Activated CD4-positive, alpha-beta memory T cell treated with anti-CD3 and anti-CD28 coated beads, Interleukin-2, amount 10 ng/mL, durations not matched to agents 7 days and 5 days (primary cell): ENCODE results near the gene NAA40. TPM values are rescaled to one million over a fixed set of nuclear protein-coding genes. Genes with fewer than 3 reads are reported as not detected.

Source experiments
- CTCF ChIA-PET: fragments of 350-600 bp; sonication (Branson Sonifier 250); formaldehyde crosslinking; loops from one replicate; lab custom pipeline; 2021; ENCODE audit warnings: antibody characterized with exemption, inconsistent platforms; lab: Charles Lee
- POLR2A ChIA-PET: fragments of 350-600 bp; sonication (Branson Sonifier 250); formaldehyde crosslinking; loops from one replicate; lab custom pipeline; 2021; ENCODE audit warnings: antibody characterized with exemption; lab: Charles Lee
- DNase-seq: peaks from one replicate; pipeline ENCODE4 v3.0.0-alpha.2; 2020
- H3K27ac Mint-ChIP-seq: one replicate; pipeline ENCODE4 v1.8.0; 2021; ENCODE audit warnings: mild to moderate bottlenecking, mixed read lengths
- H3K27me3 Mint-ChIP-seq: one replicate; pipeline ENCODE4 v1.8.0; 2021; ENCODE audit warnings: mixed read lengths
- H3K36me3 Mint-ChIP-seq: one replicate; pipeline ENCODE4 v1.8.0; 2021; ENCODE audit warnings: low read depth, mixed read lengths
- H3K4me1 Mint-ChIP-seq: one replicate; pipeline ENCODE4 v1.8.0; 2021; ENCODE audit warnings: mixed read lengths
- H3K4me3 Mint-ChIP-seq: one replicate; pipeline ENCODE4 v1.8.0; 2021; ENCODE audit warnings: mild to moderate bottlenecking, mixed read lengths
- H3K9me3 Mint-ChIP-seq: one replicate; pipeline ENCODE4 v1.8.0; 2021; ENCODE audit warnings: mixed read lengths
- total RNA-seq, 2 experiments: library from RNA; stranded (reverse); gene quantifications; one replicate each; pipeline ENCODE4 v1.2.3, GENCODE V29; 2021

The NAA40 gene
- total RNA-seq, 2 experiments from 2014 or later: 28.9 to 31.1 TPM

- ChIA-PET POLR2A (interaction anchor here (0.7 to 0.9 kb wide), 2 partner anchors 27 to 309 kb away, joined by 3 read pairs; no protein-coding TSS in a partner anchor), CTCF (interaction anchor here (0.5 kb wide), 1 partner anchor 35 kb away, joined by 5 read pairs; no protein-coding TSS in a partner anchor)
- Mint-ChIP-seq H3K27ac (no peak overlapping the region), H3K36me3 (peaks cover 28% of the 10 kb centered on the region), H3K27me3 (no peaks in the 10 kb centered on the region), H3K4me3 (no peak overlapping the region), H3K9me3 (no peaks in the 10 kb centered on the region), H3K4me1 (peaks cover 30% of the 10 kb centered on the region)
- DNase-seq: no peak
Measured at GRCh38 chr11:63979426-63979825, 40.6 kb downstream of the NAA40 start.

GRCh38 chr11:63985812-63986155, 47.0 kb downstream of the NAA40 start:
- ChIA-PET CTCF (interaction anchor here (0.9 to 1.0 kb wide), 2 partner anchors 15 to 148 kb away, joined by 3 to 4 read pairs; no protein-coding TSS in a partner anchor), POLR2A (interaction anchor here (0.6 to 1.4 kb wide), 9 partner anchors 11 to 221 kb away, joined by 3 to 27 read pairs (median 5); partner anchors contain the start of genes COX8A, FERMT3, NAA40 and STIP1)
- peak; percentile 85 for DNase-seq
- Mint-ChIP-seq H3K4me1 (peaks cover 34% of the 10 kb centered on the region), H3K9me3 (no peaks in the 10 kb centered on the region), H3K27me3 (no peaks in the 10 kb centered on the region), H3K36me3 (peaks cover 23% of the 10 kb centered on the region), H3K4me3 (peak overlapping the region; percentile 100), H3K27ac (peak overlapping the region; percentile 93)

- H3K4me1 Mint-ChIP-seq: peaks cover 37% of the 10 kb centered on the region
- peak within 1 kb of the TSS; percentile 100 for H3K4me3 Mint-ChIP-seq
- peak; percentile 91 for DNase-seq
- H3K36me3 Mint-ChIP-seq: peaks cover 28% of the 10 kb centered on the region
- H3K27me3 Mint-ChIP-seq: no peaks in the 10 kb centered on the region
- H3K9me3 Mint-ChIP-seq: no peaks in the 10 kb centered on the region
- ChIA-PET CTCF (interaction anchor here (0.9 to 1.8 kb wide), 3 partner anchors 14 to 149 kb away, joined by 3 to 5 read pairs (median 4); no protein-coding TSS in a partner anchor), POLR2A (interaction anchor here (0.6 to 1.4 kb wide), 9 partner anchors 11 to 220 kb away, joined by 3 to 27 read pairs (median 5); partner anchors contain the start of genes COX8A, FERMT3, NAA40 and STIP1)
- H3K27ac Mint-ChIP-seq: peak within 1 kb of the TSS; percentile 93
Measured at GRCh38 chr11:63986156-63986931, 47.5 kb downstream of the NAA40 start, which contains the start of gene OTUB1. Gene OTUB1 (plus strand): TSS chr11:63986438. CDS start chr11:63986457, 19 bp downstream.

- Mint-ChIP-seq H3K27ac (peak overlapping the region; percentile 64), H3K4me3 (peak overlapping the region; percentile 100), H3K27me3 (no peaks in the 10 kb centered on the region), H3K4me1 (peaks cover 42% of the 10 kb centered on the region), H3K9me3 (no peaks in the 10 kb centered on the region), H3K36me3 (peaks cover 35% of the 10 kb centered on the region)
- DNase-seq: no peak
- POLR2A ChIA-PET: interaction anchor here (0.7 kb wide), 1 partner anchor 13 kb away, joined by 3 read pairs; the partner anchor contains the start of gene COX8A
- CTCF ChIA-PET: interaction anchor here (1.8 kb wide), 1 partner anchor 13 kb away, joined by 5 read pairs; no protein-coding TSS in a partner anchor
Measured at GRCh38 chr11:63986932-63987513, 48.2 kb downstream of the NAA40 start.

GRCh38 chr11:63991558-63991957, 52.8 kb downstream of the NAA40 start:
- Mint-ChIP-seq H3K4me3 (no peak overlapping the region), H3K36me3 (peaks cover 48% of the 10 kb centered on the region), H3K4me1 (peaks cover 36% of the 10 kb centered on the region), H3K9me3 (no peaks in the 10 kb centered on the region), H3K27me3 (no peaks in the 10 kb centered on the region), H3K27ac (no peak overlapping the region)
- no peak for DNase-seq
- ChIA-PET CTCF (interaction anchor here (1.3 to 1.5 kb wide), 2 partner anchors 10 to 46 kb away, joined by 3 to 7 read pairs; no protein-coding TSS in a partner anchor), POLR2A (interaction anchor here (1.1 to 1.9 kb wide), 3 partner anchors 8 to 17 kb away, joined by 3 to 7 read pairs (median 6); partner anchors contain the start of gene COX8A)

GRCh38 chr11:63993100-63993499, 54.3 kb downstream of the NAA40 start:
- DNase-seq: no peak
- ChIA-PET CTCF (no interaction called here), POLR2A (no interaction called here)
- Mint-ChIP-seq H3K9me3 (no peaks in the 10 kb centered on the region), H3K4me1 (peaks cover 28% of the 10 kb centered on the region), H3K4me3 (no peak overlapping the region), H3K27me3 (no peaks in the 10 kb centered on the region), H3K27ac (no peak overlapping the region), H3K36me3 (peaks cover 55% of the 10 kb centered on the region)

- CTCF ChIA-PET: no interaction called here
- Mint-ChIP-seq H3K27ac (no peak overlapping the region), H3K4me3 (no peak overlapping the region), H3K9me3 (no peaks in the 10 kb centered on the region), H3K4me1 (peaks cover 24% of the 10 kb centered on the region), H3K36me3 (peaks cover 52% of the 10 kb centered on the region), H3K27me3 (no peaks in the 10 kb centered on the region)
- no peak for DNase-seq
- POLR2A ChIA-PET: no interaction called here
Measured at GRCh38 chr11:63993993-63994392, 55.2 kb downstream of the NAA40 start.

- H3K36me3 Mint-ChIP-seq: peaks cover 35% of the 10 kb centered on the region
- no peaks in the 10 kb centered on the region for H3K9me3 Mint-ChIP-seq
- POLR2A ChIA-PET: no interaction called here
- DNase-seq: no peak
- CTCF ChIA-PET: no interaction called here
- H3K4me1 Mint-ChIP-seq: peaks cover 22% of the 10 kb centered on the region
- H3K27me3 Mint-ChIP-seq: peaks cover 2% of the 10 kb centered on the region
- H3K27ac Mint-ChIP-seq: no peak overlapping the region
- no peak overlapping the region for H3K4me3 Mint-ChIP-seq
Measured at GRCh38 chr11:63996512-63996911, 57.7 kb downstream of the NAA40 start.

- peaks cover 29% of the 10 kb centered on the region for H3K36me3 Mint-ChIP-seq
Measured at GRCh38 chr11:63997104-63997700, 58.4 kb downstream of the NAA40 start.

GRCh38 chr11:63997801-63998337, 59.1 kb downstream of the NAA40 start:
- Mint-ChIP-seq H3K9me3 (no peaks in the 10 kb centered on the region), H3K4me3 (no peak overlapping the region), H3K36me3 (peaks cover 28% of the 10 kb centered on the region), H3K27me3 (peaks cover 2% of the 10 kb centered on the region), H3K27ac (no peak overlapping the region), H3K4me1 (peaks cover 16% of the 10 kb centered on the region)
- DNase-seq: no peak
- POLR2A ChIA-PET: interaction anchor here (1.1 kb wide), 1 partner anchor 12 kb away, joined by 5 read pairs; no protein-coding TSS in a partner anchor
- CTCF ChIA-PET: interaction anchor here (1.5 kb wide), 1 partner anchor 154 kb away, joined by 7 read pairs; no protein-coding TSS in a partner anchor

More at GRCh38 chr11:63997104-63997700, 58.4 kb downstream of the NAA40 start:
- no peaks in the 10 kb centered on the region for H3K9me3 Mint-ChIP-seq
- no peak overlapping the region for H3K4me3 Mint-ChIP-seq
- H3K27ac Mint-ChIP-seq: no peak overlapping the region
- H3K27me3 Mint-ChIP-seq: peaks cover 2% of the 10 kb centered on the region
- no peak for DNase-seq
- peaks cover 17% of the 10 kb centered on the region for H3K4me1 Mint-ChIP-seq
- POLR2A ChIA-PET: no interaction called here
- CTCF ChIA-PET: interaction anchor here (1.5 kb wide), 1 partner anchor 155 kb away, joined by 7 read pairs; no protein-coding TSS in a partner anchor

GRCh38 chr11:63998558-63999348, 60.0 kb downstream of the NAA40 start:
- POLR2A ChIA-PET: interaction anchor here (0.9 to 2.0 kb wide), 4 partner anchors 8 to 186 kb away, joined by 3 to 6 read pairs (median 4); no protein-coding TSS in a partner anchor
- H3K4me3 Mint-ChIP-seq: no peak overlapping the region
- CTCF ChIA-PET: interaction anchor here (0.6 to 4.9 kb wide), 6 partner anchors 17 to 191 kb away, joined by 3 to 107 read pairs (median 4); no protein-coding TSS in a partner anchor
- H3K27me3 Mint-ChIP-seq: peaks cover 2% of the 10 kb centered on the region
- no peak overlapping the region for H3K27ac Mint-ChIP-seq
- H3K36me3 Mint-ChIP-seq: peaks cover 25% of the 10 kb centered on the region
- peaks cover 11% of the 10 kb centered on the region for H3K4me1 Mint-ChIP-seq
- no peaks in the 10 kb centered on the region for H3K9me3 Mint-ChIP-seq
- no peak for DNase-seq
